T-helper 2 cell treated with Interferon-gamma antibody and Interleukin-4, amounts not matched to agents 5 μg/mL and 100 μg/mL, for 36 hours (primary cell): ENCODE results near the gene CLIC4.
"Not testable (repeated sequence)": the region's sequence is repeated elsewhere in the genome, so short reads cannot be mapped to it uniquely, and the experiment has no call there.

ENCODE experiments used
- DNase-seq: peaks from one replicate; pipeline ENCODE4 v3.0.0; 2021; ENCODE audit warnings: low spot score
- H3K27ac Mint-ChIP-seq: one replicate; pipeline ENCODE4 v1.8.0; 2021; ENCODE audit warnings: mild to moderate bottlenecking, mixed read lengths
- H3K27me3 Mint-ChIP-seq: one replicate; pipeline ENCODE4 v1.8.0; 2021; ENCODE audit warnings: low read depth, mixed read lengths
- H3K36me3 Mint-ChIP-seq: one replicate; pipeline ENCODE4 v1.8.0; 2021; ENCODE audit warnings: low read depth, mixed read lengths
- H3K4me1 Mint-ChIP-seq: one replicate; pipeline ENCODE4 v1.8.0; 2021; ENCODE audit warnings: low read depth, mixed read lengths
- H3K4me3 Mint-ChIP-seq: one replicate; pipeline ENCODE4 v1.8.0; 2022; ENCODE audit warnings: mild to moderate bottlenecking, moderate library complexity, mixed read lengths
- H3K9me3 Mint-ChIP-seq: one replicate; pipeline ENCODE4 v1.8.0; 2021; ENCODE audit warnings: mixed read lengths

Gene CLIC4

DNA sequence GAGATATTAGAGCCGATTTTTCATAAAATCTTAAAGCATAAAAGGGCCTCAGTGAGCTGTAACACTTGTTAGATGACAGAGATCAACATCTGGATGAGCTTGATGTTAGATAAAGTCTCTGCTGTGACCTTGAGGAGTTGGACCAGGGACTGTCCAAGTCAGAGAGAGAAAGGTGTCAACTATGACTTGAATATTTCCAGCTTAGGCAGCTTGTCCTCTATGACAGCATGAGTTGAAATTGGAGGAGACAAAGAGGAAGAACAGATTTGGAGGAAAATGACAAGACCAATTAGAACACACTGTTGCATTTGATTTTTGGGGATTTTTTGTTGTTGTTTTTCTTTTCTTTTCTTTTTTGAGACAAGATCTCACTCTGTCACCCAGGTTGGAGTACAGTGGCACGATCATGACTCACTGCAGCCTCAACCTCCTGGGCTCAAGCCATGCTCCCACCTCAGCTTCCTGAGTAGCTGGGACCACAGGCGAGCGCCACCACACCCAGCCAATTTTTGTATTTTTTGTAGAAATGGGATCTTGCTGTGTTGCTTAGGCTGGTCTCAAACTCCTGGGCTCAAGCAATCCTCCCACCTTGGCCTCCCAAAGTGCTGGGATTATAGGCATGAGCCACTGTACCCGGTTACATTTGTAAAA is 35.3 kb upstream of the CLIC4 start:
- H3K4me3 Mint-ChIP-seq, result no peak overlapping the region
- DNase-seq, result no peak

GRCh38 chr1:24711329-24711728 is 33.9 kb upstream of the CLIC4 start:
- H3K4me1 Mint-ChIP-seq, result peaks cover 12% of the 10 kb centered on the region
- peaks cover 1% of the 10 kb centered on the region for H3K36me3 Mint-ChIP-seq

More for the DNA sequence above, 35.3 kb upstream of the CLIC4 start:
- Mint-ChIP-seq H3K27ac (peak overlapping the region; percentile 77), H3K4me1 (peaks cover 18% of the 10 kb centered on the region), H3K27me3 (no peaks in the 10 kb centered on the region), H3K36me3 (peaks cover 1% of the 10 kb centered on the region), H3K9me3 (no peaks in the 10 kb centered on the region)

DNA sequence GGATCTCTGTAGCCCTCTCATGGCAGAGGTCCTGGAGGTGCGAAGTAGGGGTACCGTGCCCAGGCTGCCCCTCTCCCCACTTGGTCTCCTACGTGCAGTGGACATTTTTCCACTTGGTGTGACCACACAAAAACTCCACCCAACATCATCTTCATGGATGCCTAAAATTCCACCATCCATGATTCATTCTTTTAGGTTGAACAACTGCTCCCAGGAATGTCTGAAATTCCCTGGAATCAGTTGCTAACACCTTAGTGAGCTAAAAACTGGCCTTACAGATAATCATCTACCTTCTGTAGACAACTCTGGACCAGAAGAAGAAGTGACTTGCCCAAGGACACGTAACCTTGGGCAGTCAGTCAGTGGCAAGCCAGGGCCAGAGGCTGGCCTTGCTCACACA is 32.1 kb upstream of the CLIC4 start:
- Mint-ChIP-seq H3K27me3 (no peaks in the 10 kb centered on the region), H3K4me1 (peaks cover 12% of the 10 kb centered on the region), H3K27ac (no peak overlapping the region), H3K4me3 (no peak overlapping the region), H3K36me3 (no peaks in the 10 kb centered on the region), H3K9me3 (no peaks in the 10 kb centered on the region)
- DNase-seq, result no peak

More at GRCh38 chr1:24711329-24711728, 33.9 kb upstream of the CLIC4 start:
- H3K4me3 Mint-ChIP-seq, result no peak overlapping the region
- no peak overlapping the region for H3K27ac Mint-ChIP-seq
- no peak for DNase-seq
- H3K9me3 Mint-ChIP-seq, result no peaks in the 10 kb centered on the region
- no peaks in the 10 kb centered on the region for H3K27me3 Mint-ChIP-seq

- H3K4me1 Mint-ChIP-seq, result peaks cover 12% of the 10 kb centered on the region
- DNase-seq, result no peak
- H3K27ac Mint-ChIP-seq, result no peak overlapping the region
- no peak overlapping the region for H3K4me3 Mint-ChIP-seq
- H3K36me3 Mint-ChIP-seq, result no peaks in the 10 kb centered on the region
- H3K9me3 Mint-ChIP-seq, result no peaks in the 10 kb centered on the region
- no peaks in the 10 kb centered on the region for H3K27me3 Mint-ChIP-seq
Observed at GRCh38 chr1:24713736-24714135, 31.5 kb upstream of the CLIC4 start.

DNA sequence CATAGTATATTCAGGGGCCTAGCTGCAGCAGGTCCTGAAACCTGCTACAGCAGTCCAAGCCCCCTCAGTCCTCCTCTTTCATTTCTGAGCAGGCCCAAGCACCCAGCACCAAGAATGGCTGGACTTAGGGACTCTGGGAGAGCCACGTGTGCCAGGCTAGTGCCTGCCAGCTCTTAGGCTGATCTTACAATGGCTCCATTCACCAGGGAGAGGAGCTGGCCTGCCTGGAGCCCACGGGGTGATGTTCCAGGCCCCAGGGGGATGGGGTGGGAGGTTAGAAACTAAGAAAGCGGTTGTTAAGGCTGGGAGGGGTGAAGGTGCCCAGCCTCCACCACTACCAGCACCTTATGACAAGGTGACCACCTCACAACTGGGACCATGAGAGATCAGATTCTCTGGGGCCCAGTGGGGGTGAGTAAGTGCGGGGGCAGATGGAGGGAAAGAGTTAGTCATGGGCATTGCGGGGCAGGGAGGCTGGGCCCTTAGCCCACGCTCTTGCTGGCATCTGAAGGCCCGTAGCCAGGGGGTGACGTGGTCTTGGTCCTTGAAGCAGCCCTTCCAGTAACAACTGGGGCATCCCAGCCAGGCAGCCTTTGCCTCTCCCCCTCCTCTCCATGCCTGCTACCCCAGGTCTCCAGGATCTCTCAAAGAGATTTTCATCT is 30.3 kb upstream of the CLIC4 start:
- Mint-ChIP-seq H3K4me1 (peaks cover 3% of the 10 kb centered on the region), H3K4me3 (no peak overlapping the region), H3K36me3 (no peaks in the 10 kb centered on the region), H3K27ac (no peak overlapping the region), H3K27me3 (no peaks in the 10 kb centered on the region), H3K9me3 (no peaks in the 10 kb centered on the region)
- peak; percentile 26 for DNase-seq

DNA sequence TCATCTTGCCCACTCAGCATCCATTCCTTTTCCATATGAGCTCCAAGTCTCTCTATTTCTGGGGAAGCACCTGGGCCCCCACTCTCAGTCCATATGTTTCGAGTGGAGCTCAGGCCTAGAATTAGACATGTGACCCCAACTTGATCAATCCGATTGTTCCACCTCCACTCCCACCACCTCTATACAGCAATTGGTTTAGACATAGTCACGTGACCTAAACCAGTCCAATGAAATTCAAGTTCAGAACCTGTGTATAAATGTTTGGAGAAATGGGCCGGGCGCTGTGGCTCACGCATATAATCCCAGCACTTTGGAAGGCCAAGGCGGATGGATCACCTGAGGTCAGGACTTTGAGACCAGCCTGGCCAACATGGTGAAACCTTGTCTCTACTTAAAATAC is 29.6 kb upstream of the CLIC4 start:
- Mint-ChIP-seq H3K4me3 (no peak overlapping the region), H3K9me3 (no peaks in the 10 kb centered on the region), H3K4me1 (no peaks in the 10 kb centered on the region), H3K36me3 (no peaks in the 10 kb centered on the region), H3K27ac (no peak overlapping the region), H3K27me3 (no peaks in the 10 kb centered on the region)
- no peak for DNase-seq

DNA sequence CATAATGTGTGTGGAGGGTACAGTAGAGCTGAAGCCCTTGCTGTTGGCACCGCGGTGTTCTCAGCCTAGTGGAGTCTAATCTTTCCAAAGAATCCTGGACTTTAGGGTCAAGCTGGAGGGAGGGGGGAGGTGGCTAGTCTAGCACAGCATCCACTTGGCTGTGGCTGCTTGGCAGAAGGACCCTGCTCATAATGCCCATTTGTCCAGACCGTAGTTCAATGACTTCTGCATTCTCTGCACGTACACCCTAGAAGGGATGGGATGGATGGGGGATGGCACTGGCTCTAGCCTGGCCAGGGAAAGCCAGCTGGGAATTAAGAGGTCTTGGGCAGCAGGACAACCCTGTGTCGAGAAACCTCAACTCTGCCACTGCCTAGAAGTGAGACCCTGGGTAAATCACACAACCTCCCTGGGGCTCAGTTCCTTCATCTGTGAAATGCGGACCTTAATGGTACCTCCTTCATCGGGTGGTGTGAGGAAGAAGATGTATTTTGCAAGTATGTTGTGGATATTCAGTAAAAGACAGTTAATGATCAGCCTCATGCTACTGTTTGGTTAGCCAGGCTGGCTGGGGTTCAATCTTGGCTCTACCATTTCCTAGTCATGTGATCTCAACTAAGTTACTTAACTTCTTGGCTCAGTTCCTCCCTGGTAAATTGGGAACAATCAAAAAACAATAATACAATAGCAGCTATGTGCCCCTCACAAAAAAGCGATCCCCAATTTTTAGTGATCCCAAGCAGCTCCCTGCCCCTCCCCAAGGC is 27.2 kb upstream of the CLIC4 start:
- H3K27ac Mint-ChIP-seq, result no peak overlapping the region
- peaks cover 11% of the 10 kb centered on the region for H3K4me1 Mint-ChIP-seq
- H3K9me3 Mint-ChIP-seq, result peaks cover 5% of the 10 kb centered on the region
- no peak overlapping the region for H3K4me3 Mint-ChIP-seq
- no peak for DNase-seq
- H3K36me3 Mint-ChIP-seq, result no peaks in the 10 kb centered on the region
- H3K27me3 Mint-ChIP-seq, result no peaks in the 10 kb centered on the region

- no peak overlapping the region for H3K27ac Mint-ChIP-seq
- no peaks in the 10 kb centered on the region for H3K36me3 Mint-ChIP-seq
- H3K27me3 Mint-ChIP-seq, result no peaks in the 10 kb centered on the region
- peaks cover 5% of the 10 kb centered on the region for H3K9me3 Mint-ChIP-seq
- no peak for DNase-seq
- no peak overlapping the region for H3K4me3 Mint-ChIP-seq
- peaks cover 11% of the 10 kb centered on the region for H3K4me1 Mint-ChIP-seq
Observed at GRCh38 chr1:24720152-24720551, 25.1 kb upstream of the CLIC4 start.

DNA sequence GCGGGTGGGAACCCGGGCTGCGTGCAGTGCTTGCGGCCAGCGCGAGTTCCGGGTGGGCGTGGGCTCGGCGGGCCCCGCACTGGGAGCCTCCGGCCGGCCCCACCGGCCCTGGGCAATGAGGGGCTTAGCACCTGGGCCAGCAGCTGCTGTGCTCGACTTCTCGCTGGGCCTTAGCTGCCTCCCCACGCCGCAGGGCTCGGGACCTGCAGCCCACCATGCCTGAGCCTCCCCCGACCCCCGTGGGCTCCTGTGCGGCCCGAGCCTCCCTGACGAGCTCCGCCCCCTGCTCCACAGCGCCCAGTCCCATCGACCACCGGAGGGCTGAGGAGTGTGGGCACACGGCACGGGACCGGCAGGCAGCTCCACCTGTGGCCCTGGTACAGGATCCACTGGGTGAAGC is 23.7 kb upstream of the CLIC4 start:
- Mint-ChIP-seq H3K9me3 (peaks cover 5% of the 10 kb centered on the region), H3K27ac (no peak overlapping the region), H3K4me3 (no peak overlapping the region), H3K4me1 (peaks cover 11% of the 10 kb centered on the region), H3K36me3 (no peaks in the 10 kb centered on the region), H3K27me3 (no peaks in the 10 kb centered on the region)
- DNase-seq, result no peak

DNA sequence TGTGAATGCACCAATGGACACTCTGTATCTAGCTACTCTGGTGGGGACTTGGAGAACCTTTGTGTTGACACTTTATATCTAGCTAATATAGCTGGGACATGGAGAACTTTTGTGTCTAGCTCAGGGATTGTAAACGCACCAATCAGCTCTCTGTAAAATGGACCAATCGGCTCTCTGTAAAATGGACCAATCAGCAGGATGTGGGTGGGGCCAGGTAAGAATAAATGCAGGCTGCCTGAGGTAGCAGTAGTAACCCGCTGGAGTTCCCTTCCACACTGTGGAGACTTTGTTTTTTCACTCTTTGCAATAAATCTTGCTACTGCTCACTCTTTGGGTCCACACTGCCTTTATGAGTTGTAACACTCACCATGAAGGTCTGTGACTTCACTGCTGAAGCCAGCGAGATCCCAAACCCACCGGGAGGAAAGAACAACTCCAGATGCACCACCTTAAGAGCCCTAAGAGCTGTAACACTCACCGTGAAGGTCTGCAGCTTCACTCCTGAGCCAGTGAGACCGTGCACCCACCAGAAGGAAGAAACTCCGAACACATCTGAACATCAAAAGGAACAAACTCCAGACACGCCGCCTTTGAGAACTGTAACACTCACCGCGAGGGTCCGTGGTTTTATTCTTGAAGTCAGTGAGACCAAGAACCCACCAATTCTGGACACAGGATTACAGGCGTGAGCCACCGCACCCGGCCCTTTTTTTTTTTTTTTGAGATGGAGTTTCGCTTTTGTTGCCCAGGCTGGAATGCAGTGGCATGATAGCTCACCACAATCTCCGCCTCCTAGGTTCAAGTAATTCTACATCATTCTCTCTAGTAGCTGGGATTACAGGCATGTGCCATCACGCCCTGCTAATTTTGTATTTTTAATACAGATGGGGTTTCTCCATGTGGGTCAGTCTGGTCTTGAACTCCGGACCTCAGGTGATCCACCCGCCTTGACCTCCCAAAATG is 22.9 kb upstream of the CLIC4 start:
- H3K9me3 Mint-ChIP-seq, H3K27me3 Mint-ChIP-seq, DNase-seq, H3K36me3 Mint-ChIP-seq: not testable (repeated sequence)
- Mint-ChIP-seq H3K27ac (peak overlapping the region; percentile 45), H3K4me1 (peaks cover 15% of the 10 kb centered on the region), H3K4me3 (peak overlapping the region; percentile 83)

GRCh38 chr1:24724345-24725208 is 20.7 kb upstream of the CLIC4 start:
- Mint-ChIP-seq H3K4me1 (peaks cover 18% of the 10 kb centered on the region), H3K27ac (no peak overlapping the region), H3K27me3 (no peaks in the 10 kb centered on the region), H3K4me3 (no peak overlapping the region), H3K36me3 (no peaks in the 10 kb centered on the region), H3K9me3 (peaks cover 5% of the 10 kb centered on the region)
- DNase-seq, result no peak

GRCh38 chr1:24725209-24725651 is 20.0 kb upstream of the CLIC4 start:
- DNase-seq, result no peak
- Mint-ChIP-seq H3K9me3 (peaks cover 5% of the 10 kb centered on the region), H3K27me3 (no peaks in the 10 kb centered on the region), H3K27ac (no peak overlapping the region), H3K4me3 (no peak overlapping the region), H3K4me1 (peaks cover 18% of the 10 kb centered on the region), H3K36me3 (no peaks in the 10 kb centered on the region)

- no peaks in the 10 kb centered on the region for H3K27me3 Mint-ChIP-seq
- H3K27ac Mint-ChIP-seq, result no peak overlapping the region
- DNase-seq, result no peak
- peaks cover 18% of the 10 kb centered on the region for H3K4me1 Mint-ChIP-seq
- no peaks in the 10 kb centered on the region for H3K36me3 Mint-ChIP-seq
- H3K9me3 Mint-ChIP-seq, result peaks cover 5% of the 10 kb centered on the region
- H3K4me3 Mint-ChIP-seq, result no peak overlapping the region
Observed at GRCh38 chr1:24726741-24727140, 18.5 kb upstream of the CLIC4 start.
